C4-2B (cell line): ENCODE results near the gene ANGPT4.
A peak's percentile ranks its signal among the peaks of the same experiment; 100 is the strongest.

Source experiments
- H3K27ac ChIP-seq: fragments of 450-650 bp; 2 replicates; pipeline ENCODE4 v1.5.1; 2017
- ZFX ChIP-seq: fragments of 450-650 bp; IDR thresholded peaks from 2 replicates; pipeline ENCODE4 v1.6.1; 2017
- TF ChIP-seq, protein P1 (sequence below): fragments of 450-650 bp; conservative IDR thresholded peaks from 2 replicates; pipeline ENCODE4 v1.5.1; 2017; ENCODE audit warnings: mild to moderate bottlenecking

ANGPT4 gene

DNA sequence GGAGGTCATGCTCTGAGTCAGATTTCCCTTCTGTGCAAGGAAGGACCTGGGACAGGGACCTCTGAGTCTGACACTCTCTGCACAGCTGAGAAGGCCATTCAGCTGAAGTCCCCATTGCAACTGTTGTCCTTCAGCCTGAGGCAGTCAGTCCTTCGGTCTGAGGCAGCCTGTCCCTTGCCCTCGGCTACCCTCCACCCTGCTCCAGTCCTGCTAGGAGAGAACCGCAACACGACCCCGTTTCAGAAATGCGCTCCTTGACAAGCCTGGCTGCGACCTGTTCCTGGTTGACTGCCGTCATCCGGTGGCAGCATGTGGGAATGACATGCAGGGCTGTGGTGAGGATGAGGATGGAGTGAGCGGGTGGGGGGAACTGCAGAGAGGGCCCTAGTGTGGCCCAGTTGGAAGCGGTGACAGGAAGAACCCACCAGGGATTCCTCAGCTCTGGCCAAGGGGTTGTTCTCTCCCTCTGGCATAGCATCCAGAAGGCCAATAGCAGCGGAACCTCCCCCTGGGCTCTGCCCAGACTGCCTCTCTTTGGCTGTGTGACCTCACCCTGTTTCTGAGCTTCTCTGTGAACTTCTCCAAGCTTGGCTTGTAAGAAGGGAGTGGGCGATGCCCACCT lies 40.3 kb upstream of the ANGPT4 start:
- TF ChIP-seq ZFX = no peak
- TF ChIP-seq, protein P1, sequence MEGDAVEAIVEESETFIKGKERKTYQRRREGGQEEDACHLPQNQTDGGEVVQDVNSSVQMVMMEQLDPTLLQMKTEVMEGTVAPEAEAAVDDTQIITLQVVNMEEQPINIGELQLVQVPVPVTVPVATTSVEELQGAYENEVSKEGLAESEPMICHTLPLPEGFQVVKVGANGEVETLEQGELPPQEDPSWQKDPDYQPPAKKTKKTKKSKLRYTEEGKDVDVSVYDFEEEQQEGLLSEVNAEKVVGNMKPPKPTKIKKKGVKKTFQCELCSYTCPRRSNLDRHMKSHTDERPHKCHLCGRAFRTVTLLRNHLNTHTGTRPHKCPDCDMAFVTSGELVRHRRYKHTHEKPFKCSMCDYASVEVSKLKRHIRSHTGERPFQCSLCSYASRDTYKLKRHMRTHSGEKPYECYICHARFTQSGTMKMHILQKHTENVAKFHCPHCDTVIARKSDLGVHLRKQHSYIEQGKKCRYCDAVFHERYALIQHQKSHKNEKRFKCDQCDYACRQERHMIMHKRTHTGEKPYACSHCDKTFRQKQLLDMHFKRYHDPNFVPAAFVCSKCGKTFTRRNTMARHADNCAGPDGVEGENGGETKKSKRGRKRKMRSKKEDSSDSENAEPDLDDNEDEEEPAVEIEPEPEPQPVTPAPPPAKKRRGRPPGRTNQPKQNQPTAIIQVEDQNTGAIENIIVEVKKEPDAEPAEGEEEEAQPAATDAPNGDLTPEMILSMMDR = peak; percentile 89
- H3K27ac ChIP-seq = no peak overlapping the region

DNA sequence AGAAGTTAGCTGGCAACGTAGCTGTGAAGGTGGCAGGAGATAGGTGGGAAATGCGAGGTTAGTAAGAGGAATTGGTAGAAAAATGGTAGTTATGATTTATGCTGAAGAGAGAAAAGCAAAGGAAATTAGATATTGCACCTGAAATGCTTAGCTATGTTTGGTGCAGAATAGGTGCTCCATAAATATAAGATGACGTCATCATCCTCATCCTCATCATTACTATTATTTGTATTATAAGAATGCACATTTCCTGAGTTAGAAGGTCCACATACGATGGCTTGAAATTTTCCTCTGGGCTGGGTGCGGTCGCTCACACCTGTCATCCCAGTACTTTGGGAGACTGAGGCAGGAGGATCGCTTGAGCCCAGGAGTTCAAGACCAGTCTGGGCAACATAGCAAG lies 39.5 kb upstream of the ANGPT4 start:
- no peak overlapping the region for H3K27ac ChIP-seq
- no peak for TF ChIP-seq ZFX
- TF ChIP-seq, protein P1 = no peak

DNA sequence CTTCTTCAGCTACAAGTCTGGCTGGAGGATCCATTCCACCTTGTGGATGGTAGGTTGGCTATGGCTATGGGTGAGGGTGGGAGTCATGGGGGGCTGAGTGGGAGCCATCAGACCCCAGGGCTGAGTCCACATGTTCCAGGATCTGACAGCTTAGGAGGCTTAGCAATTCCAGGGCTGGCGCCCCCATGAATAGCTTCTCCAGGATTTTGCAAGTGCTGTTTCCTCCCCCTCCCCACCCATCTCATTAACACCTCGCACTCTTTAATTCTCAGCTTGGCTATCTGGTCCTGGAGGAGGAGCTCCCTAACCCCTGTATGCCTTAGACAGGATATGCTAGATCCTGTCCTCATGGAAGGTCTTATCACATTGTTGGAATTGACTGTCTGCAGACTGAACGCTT lies 39.0 kb upstream of the ANGPT4 start:
- no peak overlapping the region for H3K27ac ChIP-seq
- TF ChIP-seq, protein P1 = no peak
- TF ChIP-seq ZFX = no peak

DNA sequence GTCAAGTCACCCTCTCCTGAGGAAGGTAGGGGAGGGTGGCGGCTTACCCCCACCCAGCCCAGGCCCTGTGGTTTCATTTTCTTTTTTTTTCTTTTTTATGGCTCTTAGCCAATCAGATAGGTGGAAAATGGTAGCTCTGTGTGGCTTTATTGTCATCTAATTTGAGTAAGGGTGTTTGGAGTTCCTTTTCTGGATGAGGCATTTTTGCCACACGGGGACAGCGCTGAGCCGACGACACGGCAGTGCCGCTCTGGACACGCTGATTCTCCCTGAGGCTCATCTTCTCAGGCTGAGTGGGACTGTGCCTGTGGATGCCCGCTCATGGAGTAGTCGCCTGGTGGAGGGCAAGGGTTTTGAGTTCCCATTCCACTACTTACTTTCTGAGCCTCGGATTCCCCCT lies 37.6 kb upstream of the ANGPT4 start:
- H3K27ac ChIP-seq = no peak overlapping the region
- no peak for TF ChIP-seq ZFX
- TF ChIP-seq, protein P1 = peak; percentile 57

DNA sequence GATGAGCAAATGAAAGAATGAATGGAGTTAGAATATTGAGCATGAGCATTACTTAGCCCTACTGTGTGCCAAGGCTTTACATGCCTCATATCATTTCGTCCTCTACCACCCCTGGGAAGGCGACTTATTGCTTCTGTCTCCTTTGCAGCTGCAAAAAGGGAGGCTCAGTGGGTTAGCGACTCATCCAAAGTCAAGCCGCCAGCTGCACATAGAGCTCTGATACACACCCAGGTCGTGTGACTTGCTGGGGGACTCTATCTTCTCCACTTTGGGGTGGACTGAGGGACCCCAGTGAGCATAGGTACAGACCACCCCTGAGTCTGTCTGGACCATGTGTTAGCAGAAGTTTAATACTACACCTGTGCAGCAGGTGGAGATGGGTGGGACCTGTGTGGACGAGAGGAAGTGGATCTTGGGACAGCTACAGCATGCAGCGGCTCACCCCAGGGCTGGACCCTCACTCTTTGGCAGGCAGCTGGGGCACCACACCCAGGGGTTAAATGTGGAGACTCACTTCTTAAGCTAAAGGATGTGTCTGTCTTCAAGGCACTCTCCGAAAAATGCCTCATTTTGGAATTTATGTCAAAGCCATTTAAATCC lies 36.2 kb upstream of the ANGPT4 start:
- TF ChIP-seq, protein P1 = no peak
- no peak for TF ChIP-seq ZFX
- no peak overlapping the region for H3K27ac ChIP-seq

DNA sequence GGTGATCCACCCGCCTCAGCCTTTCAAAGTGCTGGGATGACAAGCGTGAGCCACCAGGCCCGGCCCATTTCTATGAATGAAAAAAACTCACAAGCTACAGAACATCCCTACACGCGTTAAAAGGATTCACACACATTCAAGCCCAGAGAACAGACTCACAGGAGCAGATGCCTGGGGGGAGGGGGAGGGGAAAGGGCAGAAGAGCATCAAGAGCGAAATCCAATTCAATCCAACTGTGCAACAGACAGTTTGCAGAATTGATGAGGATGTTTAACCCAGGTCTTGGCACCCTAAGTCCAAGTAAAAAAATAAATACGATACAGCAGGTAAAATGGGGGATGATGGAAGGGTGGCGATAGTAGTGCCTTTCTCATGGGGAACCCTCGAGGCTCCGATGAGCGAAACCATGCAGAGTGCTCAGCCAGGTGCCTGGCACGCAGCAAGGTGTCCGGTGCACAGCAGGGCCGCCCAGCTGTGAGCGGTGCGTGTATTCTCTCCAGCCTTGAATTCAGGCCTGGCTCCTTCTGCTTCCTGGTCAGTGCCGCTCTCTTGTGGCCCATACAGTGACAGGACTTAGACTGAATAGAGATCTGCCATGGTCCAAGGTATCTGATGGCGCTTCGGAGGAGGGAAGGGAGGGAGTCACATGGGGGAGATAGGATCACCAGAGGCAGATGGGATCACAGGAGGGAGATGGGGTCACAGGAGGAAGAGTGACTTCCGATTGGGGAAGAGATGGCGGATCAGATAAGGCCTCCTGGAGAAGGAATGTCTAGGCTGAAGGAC lies 35.4 kb upstream of the ANGPT4 start:
- no peak for TF ChIP-seq ZFX
- TF ChIP-seq, protein P1 = no peak

DNA sequence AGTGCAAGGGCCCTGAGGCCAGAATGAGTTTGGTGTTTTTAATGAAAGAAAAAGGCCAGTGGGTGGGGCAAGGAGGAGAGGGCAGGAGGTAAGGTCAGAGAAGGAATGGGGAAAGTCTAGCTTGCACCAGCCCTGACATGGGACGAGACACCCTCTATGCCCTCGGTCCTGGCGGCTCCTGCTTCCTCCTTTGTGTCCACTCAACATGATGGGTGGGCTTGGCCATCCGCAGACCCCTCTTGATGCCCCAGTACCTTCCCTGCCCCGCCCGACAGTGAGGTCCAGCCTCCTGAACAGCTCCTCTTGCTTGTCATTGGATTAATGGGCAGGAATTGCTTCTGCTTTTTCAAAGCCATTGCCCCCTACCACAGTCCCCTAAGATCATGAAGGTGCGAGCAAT lies 33.6 kb upstream of the ANGPT4 start:
- H3K27ac ChIP-seq = no peak overlapping the region
- no peak for TF ChIP-seq ZFX
- TF ChIP-seq, protein P1 = no peak

More for the DNA sequence above, 35.4 kb upstream of the ANGPT4 start:
- no peak overlapping the region for H3K27ac ChIP-seq
